GM21825 (cell line): ENCODE results near the gene CNNM3.
A peak's percentile ranks its signal among the peaks of the same experiment; 100 is the strongest.
"Not testable (repeated sequence)": the region's sequence is repeated elsewhere in the genome, so short reads cannot be mapped to it uniquely, and the experiment has no call there.

Experiments used
- ATAC-seq: cut with Tn5 transposase; IDR thresholded peaks from one replicate; pipeline ENCODE4 v1.9.1; 2021; ENCODE audit warnings: mild to moderate bottlenecking, moderate library complexity; ENCODE audit not compliant: unreplicated experiment

The CNNM3 gene

GRCh38 chr2:96860065-96861029 is 44.3 kb downstream of the CNNM3 start:
- ATAC-seq, result no peak

DNA sequence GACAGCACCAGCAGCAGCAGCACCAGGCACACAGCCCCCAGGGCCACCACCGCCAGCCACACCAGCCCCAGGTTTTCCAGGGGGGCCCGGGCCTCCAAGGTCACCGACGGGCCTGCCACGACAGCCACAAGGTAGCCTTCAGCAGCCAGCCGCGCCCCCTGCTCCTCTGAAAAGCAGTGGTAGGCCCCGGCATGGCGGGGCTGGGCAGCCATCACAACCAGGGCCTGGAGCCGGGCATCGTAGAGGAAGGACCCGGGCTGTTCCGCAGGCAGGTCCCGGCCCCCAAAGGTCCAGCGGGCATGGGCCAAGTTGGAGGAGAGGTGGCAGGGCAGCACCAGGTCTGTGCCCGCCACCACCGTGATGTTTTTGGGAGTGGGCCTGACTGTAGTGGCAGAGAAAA is 45.0 kb downstream of the CNNM3 start:
- no peak for ATAC-seq

DNA sequence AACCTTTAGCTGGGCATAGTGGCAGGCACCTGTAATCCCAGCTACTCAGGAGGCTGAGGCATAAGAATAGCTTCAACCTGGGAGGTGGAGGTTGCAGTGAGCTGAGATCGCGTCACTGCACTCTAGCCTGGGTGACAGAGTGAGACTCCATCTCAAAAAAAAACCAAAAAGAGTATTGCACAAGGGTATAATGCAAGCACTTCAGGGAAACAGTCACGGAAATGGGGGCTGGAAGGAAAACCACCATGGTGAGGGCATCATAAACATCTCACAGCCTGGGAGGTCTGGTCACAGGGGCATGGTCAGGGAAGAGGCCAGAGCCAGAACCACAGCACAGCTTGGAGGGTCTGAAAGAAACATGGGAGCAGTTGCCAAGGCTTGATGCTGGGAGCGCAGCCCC is 47.0 kb downstream of the CNNM3 start:
- ATAC-seq, result not testable (repeated sequence)

DNA sequence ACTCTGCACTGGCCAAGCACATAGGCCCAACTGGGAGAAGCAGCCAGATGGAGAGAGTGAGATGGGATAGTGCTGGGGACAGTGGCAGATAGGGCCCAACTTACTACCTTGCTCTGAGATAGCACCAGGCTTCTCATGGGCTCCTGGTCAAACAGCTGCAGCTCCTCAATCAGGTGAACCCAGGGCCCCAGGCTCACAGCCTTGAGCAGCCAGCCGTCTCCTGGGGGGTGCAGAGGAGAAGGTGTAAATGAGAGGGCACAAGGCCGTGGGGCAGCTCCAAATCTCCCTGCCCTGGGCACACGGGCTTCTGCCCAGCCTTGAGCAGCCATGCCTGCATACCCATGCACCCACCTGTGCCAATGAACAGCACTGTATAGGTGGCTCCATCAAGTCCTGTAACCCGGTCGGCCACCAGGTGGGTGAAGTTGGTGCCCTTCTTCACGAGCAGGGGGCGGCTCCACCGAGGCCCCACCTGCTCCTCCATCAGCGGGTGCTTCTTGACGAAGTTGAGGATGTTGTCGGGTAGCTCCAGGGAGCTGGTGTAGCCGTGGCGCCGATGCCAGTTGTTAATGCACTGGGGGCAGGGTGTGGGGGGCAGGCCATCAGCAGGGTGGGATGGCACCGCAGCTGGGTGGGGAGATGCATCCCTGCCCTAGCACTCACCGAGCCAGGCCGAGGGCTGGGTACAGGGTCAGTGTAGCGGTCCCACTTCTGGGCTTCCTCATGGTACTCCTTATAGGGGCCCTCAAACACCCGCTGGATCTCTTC is 47.7 kb downstream of the CNNM3 start:
- ATAC-seq, result no peak

DNA sequence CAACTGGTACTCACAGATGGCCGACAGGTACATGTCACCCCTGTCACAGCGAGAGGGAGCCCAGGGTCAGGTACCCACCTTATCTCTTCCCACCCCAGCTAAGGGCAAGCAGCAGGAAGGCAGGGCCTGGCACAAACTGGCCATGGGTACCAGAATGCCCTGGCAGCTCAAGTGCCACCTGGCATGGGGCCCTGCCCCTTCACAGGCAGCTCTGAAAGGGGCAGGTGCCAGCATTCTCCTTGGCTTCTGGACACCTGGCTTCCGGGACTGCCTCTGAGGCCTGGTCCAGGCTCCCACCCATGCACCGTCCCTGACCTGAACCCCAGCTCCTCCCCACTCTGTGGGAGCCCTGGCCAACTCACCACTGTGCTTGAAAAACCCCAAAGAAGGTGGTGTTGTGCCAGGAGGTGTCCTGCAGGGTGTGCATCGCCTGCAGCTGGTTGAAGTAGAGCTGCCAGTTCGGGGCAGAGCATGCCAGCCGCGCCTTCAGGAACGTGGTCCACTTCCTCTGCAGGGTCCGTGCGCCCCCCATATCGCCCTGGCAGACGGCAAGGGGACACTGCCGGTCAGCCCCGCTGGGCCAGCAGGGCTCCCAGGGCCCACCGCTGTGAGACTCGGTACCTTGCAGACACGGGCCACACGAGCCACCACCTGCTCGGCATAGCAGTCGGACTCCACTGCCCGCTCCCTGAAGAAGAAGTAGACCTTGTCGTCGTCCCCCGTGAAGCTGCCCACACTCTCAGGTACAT is 48.4 kb downstream of the CNNM3 start:
- ATAC-seq, result no peak

GRCh38 chr2:96865654-96866053 is 49.6 kb downstream of the CNNM3 start:
- ATAC-seq, result no peak

GRCh38 chr2:96866149-96866548 is 50.1 kb downstream of the CNNM3 start:
- ATAC-seq, result no peak

DNA sequence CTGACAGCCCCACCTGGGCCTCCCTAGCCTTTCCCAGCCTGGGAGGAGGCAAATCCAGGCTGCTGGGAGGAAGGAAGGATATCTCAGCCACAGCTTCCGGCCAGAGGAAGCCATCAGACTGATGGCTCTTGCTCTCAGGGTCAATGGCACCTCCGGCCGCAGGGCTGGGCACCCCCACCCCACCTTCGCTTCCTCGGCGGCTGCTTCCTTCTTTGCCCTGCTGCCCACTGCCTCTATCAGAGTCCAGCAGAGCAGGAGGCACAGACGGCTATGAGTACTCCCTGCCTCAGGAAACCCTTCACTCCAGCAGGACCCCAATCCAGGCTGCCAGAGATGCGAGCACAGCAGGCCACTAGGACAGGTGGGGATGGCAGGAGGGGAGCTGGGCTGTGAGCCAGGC is 50.5 kb downstream of the CNNM3 start:
- no peak for ATAC-seq

DNA sequence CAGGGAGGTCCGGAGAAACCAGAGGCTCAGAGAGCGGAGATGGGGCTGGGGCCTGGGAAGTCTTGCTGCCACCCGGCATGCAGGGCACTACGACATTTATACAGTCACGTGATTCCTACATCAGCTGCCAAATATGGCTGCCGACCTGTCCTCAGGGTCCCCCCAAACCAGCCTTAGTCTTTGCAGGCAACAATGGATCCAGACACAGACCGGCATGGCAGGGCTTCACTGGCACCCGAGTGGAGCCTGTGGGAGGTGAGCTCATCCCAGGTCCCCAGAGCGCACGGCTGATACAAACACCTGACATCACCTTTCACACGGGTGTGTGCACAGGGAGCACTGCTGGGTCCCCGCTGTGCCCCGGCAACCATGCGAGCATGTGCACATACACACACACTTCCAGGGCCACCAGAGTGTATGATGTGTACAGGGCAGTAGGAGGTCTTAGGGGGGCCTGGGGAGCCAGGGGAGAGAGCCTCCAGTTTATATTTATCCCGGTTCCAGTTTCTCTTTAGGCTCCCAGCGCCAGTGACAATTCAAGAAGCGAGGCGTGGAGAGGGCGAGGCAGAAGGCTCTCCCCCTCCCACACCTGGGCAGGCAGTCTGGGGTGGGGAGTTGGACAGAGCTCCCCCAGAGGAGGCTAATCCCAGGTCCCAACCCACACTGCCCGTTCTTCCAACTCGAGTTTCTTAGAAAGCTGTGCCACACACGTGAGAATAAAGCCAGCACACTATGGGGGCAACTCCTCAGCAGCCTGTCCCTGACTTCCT is 51.1 kb downstream of the CNNM3 start:
- ATAC-seq, result no peak

DNA sequence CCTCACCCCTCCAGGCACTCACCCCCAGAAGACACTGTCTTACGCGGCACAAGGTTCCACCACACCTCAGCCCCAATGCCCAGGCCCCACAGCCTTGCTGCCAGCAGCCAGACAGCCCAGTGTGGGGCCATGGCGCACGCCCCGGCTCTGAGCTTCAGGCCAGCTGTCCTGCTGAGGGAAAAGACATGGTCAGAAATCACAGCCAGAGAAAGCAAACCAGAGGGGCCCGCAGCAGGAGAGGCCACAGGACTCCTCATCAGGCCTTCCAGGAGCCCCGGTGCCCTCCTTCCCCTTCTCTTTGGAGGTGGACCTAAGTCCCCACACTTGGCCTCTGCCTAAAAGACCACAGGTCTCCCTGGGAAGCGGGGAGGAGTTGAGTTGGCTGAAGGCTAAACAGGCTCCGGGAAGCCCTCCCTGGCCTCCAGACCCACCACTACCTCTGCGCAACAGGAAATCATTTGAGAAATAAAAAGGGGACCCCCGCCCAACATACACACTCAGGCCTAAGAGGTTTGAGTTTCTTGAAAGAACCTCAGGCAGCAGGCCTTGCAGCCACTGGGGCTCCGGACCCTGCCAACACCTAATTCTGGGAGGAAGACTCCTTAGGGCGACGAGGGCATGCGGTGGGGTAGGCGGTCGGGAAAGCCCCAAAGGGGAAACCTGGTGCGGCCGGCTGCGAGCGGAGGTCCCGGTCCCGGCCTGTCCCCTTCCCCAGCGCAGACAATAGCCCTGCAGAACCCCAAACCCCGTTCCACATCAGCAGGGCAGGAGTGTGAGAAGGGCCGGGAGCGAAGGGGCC is 51.9 kb downstream of the CNNM3 start:
- ATAC-seq, result peak; percentile 11

DNA sequence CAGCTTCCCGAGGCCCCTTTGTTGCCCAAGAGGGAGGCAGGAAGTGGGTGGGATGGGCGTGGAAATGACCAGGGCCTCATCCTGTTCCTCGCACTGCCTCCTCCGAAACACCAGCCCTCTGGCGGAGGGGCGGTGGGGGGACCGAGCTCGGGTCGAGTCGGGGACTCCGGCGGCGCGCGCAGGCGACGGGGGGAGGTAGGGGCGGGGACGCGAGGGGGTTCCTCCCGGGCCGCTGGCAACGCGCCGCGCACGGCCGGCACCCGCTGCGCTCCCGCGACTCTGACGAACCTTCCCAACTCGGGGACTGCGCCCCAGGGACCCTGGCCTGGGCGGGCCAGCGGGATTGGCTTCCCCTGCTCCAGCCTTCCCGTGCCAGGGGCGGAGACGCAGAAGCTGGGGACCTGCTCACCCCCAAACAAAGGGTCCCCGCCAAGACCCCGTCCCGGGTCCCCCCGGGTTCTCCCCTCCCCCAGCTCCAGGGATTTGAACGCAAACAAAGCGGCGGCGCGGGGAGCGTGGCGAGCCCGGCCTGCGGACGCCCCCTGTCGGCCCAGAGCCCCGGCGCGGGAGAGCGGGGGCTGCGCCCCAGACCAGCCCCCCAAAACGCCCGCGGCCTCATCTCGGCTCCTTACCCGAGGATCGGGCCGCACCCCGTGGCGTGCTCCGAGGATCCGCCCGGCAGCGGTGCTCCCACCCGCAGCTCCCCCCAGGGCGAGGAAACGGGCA is 52.6 kb downstream of the CNNM3 start:
- peak; percentile 35 for ATAC-seq

DNA sequence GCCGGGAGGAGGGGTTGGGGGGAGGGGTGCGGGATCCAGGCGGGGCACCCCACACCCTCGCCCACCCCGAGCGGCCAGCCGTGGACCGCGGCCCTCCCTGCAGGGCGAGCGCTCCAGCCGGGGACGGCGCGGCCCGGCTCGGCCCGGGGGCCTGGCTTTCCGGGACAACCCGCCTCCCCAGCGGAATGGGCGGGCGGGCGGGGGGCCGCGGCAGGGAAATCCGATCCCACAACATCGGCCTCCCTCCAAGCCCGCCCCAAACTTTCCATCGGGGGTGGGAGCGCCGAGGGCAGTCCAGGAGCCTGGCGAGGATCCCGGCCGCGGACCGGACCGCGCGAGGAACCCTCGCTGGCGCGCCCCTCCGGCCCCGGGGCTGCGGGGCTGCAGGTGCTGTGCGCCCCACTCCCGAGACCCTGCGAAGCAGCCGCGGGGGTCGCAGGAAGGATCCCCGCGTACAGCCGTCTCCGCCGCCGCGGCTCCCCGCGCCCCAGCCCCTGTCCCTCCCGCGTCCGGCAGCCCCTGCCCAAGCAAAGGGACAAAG is 53.3 kb downstream of the CNNM3 start:
- ATAC-seq, result no peak

DNA sequence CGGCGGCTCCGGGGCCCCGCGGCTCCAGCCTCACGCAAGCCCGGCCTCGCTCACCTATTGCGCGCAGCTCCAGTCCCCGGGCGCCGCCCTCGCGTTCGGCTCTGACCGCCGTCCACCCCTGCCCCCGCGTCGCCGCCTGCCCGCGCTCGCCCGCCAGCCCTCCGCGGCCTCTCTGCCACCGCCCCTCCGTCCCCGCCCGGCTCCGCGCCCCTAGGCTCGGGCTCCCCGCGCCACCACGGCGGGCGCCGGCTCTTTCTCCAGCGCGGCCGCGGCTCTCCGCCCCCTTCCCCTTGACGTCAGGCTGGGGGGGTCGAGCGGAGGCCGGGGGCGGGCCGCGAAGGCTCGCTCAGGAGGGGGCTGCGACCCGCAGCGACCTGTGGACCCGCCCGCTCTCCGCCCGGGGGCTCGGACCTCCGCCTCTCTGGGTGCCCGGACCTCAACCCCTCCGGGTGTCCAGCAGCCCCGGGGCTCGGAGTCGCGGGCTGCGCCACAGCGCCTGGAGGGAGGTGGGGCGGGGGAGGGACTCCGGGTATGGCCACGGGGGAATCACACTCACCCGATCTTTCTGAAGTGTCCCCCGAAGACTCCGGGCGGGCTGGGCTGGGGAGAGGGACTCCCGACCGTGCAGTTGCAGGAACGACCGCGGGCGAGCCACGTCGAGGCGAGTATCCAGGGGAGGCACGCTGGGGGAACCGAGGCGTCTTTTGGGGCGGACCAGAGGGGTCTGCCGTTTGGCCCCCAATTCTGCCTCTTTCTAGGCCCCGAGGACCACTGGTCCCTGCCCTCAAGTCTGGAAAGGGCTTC is 54.0 kb downstream of the CNNM3 start, which contains the start of gene SEMA4C:
Gene SEMA4C, minus strand, starts transcription at position 259 of the 804 bp plus-strand sequence. CDS start 2,194 bp downstream, outside the sequence.
- ATAC-seq, result no peak

DNA sequence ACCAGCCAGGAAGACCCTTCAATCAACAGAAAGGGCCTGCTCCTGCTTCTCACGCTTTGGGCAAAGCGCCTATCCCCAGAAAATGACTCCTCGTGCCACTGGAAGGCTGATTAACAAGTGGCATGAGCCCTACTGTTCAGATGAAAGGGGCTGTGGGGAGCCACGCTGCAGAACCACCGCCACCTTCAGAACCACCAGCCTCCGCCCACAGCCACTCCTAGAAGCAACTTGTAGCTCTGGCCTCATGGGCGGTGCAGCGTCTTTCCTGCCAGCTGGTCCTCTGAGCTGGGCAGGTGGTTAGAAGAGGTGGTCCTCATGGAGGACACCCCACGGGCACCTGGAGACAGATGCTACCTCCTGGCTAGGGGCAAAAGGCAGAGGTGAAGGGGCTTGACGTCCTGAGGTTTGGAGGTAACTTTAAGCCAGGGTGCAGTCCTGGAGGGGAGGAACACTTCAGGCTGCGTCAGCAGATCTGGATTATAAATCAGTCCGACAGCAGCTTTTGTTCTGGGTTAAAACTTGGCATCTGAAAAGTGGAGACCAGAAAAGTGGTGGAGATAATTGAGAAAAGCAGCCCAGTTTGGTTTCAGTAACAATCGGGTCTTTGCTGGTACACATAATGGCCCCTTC is 54.7 kb downstream of the CNNM3 start:
- no peak for ATAC-seq

DNA sequence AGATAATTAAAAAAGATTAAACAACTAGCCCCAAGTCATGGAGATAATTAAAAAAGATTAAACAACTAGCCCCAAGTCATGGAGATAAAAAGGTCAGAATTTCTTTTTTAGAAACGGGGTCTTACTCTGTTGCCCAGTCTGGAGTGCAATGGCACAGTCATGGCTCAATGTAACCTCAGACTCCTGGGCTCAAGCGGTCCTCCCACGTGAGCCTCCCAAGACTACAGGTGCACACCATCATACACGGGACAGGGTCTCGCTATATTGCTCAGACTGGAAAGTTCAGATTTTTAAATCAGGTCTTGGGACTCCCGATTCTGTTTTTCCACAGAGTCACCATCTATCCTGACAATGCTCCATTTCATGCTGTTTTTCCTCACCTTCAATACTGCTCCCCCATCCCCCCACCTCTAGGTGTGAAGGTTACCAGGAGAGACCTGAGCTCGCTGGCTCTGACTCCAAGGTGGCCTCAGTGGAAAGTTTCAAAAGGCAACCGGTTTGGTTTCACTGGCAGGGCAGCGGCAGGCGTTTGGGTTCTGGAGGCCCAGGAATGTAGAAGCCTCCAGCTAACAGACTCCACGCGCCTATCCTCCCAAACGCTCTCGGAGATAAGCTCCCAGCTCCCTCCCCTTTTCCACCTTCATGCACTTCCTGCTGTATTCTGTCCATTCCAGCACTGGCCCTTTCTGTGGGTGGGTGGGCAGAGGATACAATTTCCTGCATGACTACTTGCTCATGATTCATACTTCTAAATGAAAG is 56.7 kb downstream of the CNNM3 start:
- ATAC-seq, result no peak

GRCh38 chr2:96873651-96874096 is 57.6 kb downstream of the CNNM3 start:
- ATAC-seq, result no peak
